ENCODE results near the gene COX14.
A peak's percentile ranks its signal among the peaks of the same experiment; 100 is the strongest.

Gene COX14

GRCh38 chr12:50112456-50113218, 601 bp downstream of the COX14 start:
- Histone ChIP-seq H3K4me1 (ENCODE audit: control insufficient read depth, insufficient read depth, low read length) (peaks cover 6% of the 10 kb centered on the region; the same call in 1 of the 2 replicates), H3K9me3 (ENCODE audit: control insufficient read depth, insufficient read depth, low read depth, low read length) (no peaks in the 10 kb centered on the region), H3K4me3 (ENCODE audit: low read depth, low read length) (peak overlapping the region; percentile 75), H3K27ac (ENCODE audit: extremely low read depth, low read depth, low read length) (peak overlapping the region; percentile 65), H3K36me3 (ENCODE audit: control insufficient read depth in 2 of 2, insufficient read depth in 1 of 2, low read length in 2 of 2) (peaks cover 0 to 10% of the 10 kb centered on the region in 2 experiments; a peak in 2 of 3 replicates)
- ChIA-PET CTCF (interaction anchor here (0.6 to 5.1 kb wide), 25 partner anchors 9 to 631 kb away, joined by 3 to 53 read pairs (median 5); partner anchors contain the start of genes CERS5, DIP2B, GPD1 and SMARCD1), POLR2A (interaction anchor here (0.6 to 5.0 kb wide), 32 partner anchors 8 to 425 kb away, joined by 3 to 68 read pairs (median 4); partner anchors contain the start of genes CERS5, GPD1, LIMA1 and RACGAP1)
- TF ChIP-seq CTCF (tag by site-specific recombination; IDR thresholded peaks at IDR 0.05) (0 out of 2 replicates have a peak, but pooled peaks have one; percentile 43), ZNF169 (tag by site-specific recombination; IDR thresholded peaks at IDR 0.05) (no peak), PRDM1 (tag by site-specific recombination; IDR thresholded peaks at IDR 0.05) (peak; percentile 66), ZNF214 (tag by site-specific recombination; IDR thresholded peaks at IDR 0.05; ENCODE audit: borderline replicate concordance) (no peak), ZNF639 (tag by site-specific recombination; IDR thresholded peaks at IDR 0.05) (0 out of 2 replicates have a peak, but pooled peaks have one; percentile 3), ZBTB20 (tag by site-specific recombination; IDR thresholded peaks at IDR 0.05) (peak; percentile 14), REST (tag by site-specific recombination; IDR thresholded peaks at IDR 0.05) (peak; percentile 80), ZNF391 (tag by site-specific recombination; IDR thresholded peaks at IDR 0.05; ENCODE audit: borderline replicate concordance, low read depth) (0 out of 2 replicates have a peak, but pooled peaks have one; percentile 6), ZBTB26 (tag by site-specific recombination; optimal IDR thresholded peaks at IDR 0.05) (peak; percentile 2), ZNF600 (tag by site-specific recombination; IDR thresholded peaks at IDR 0.05) (peak; percentile 52; the same call in 1 of the 2 replicates), ZNF112 (tag by site-specific recombination; IDR thresholded peaks at IDR 0.05) (no peak), ZNF335 (tag by site-specific recombination; conservative IDR thresholded peaks at IDR 0.05) (peak; percentile 90), ZNF24 (tag by site-specific recombination; IDR thresholded peaks at IDR 0.05) (0 out of 2 replicates have a peak, but pooled peaks have one; percentile 5), ZNF518A (tag by site-specific recombination; conservative IDR thresholded peaks at IDR 0.05; ENCODE audit: low read depth) (no peak), ZNF610 (tag by site-specific recombination; IDR thresholded peaks at IDR 0.05; ENCODE audit: borderline replicate concordance) (peak; percentile 4; the same call in 1 of the 2 replicates), ZNF664 (tag by site-specific recombination; IDR thresholded peaks at IDR 0.05) (0 out of 2 replicates have a peak, but pooled peaks have one; percentile 13), ZNF558 (tag by site-specific recombination; IDR thresholded peaks at IDR 0.05) (no peak), ZNF362 (tag by site-specific recombination; IDR thresholded peaks at IDR 0.05) (no peak), ZNF394 (tag by site-specific recombination; IDR thresholded peaks at IDR 0.05; ENCODE audit: borderline replicate concordance) (0 out of 2 replicates have a peak, but pooled peaks have one; percentile 7), YY2 (tag by site-specific recombination; IDR thresholded peaks at IDR 0.05) (no peak)

Measured in HEK293 (cell line).